Right lobe of liver (tissue), 6 donors: Measurements from ENCODE around the gene PRAMEF4. TPM values are rescaled to one million over a fixed set of nuclear protein-coding genes. Genes with fewer than 3 reads are reported as not detected.
"Not testable (repeated sequence)": the region's sequence is repeated elsewhere in the genome, so short reads cannot be mapped to it uniquely, and the experiment has no call there.

ENCODE experiments used
- ATAC-seq, 4 donors: fragments of 200-7000 bp; cut with Tn5 transposase; one replicate each; pipeline ENCODE4 v1.9.1; 2020; ENCODE audit warnings: mild to moderate bottlenecking in 4 of 4, moderate library complexity in 4 of 4
- DNase-seq, 3 donors: peaks; one replicate each; pipeline ENCODE4 v3.0.0-alpha.2; 2020
- H3K27ac ChIP-seq, 3 donors: fragments of 200-600 bp; one replicate each; pipeline ENCODE4 v1.8.0; 2022
- H3K27me3 ChIP-seq, 2 donors: fragments of 200-600 bp; one replicate each; pipeline ENCODE4 v1.8.0; 2022
- H3K36me3 ChIP-seq, 4 donors: fragments of 200-600 bp; sonication (generic) in 1 of 4; one replicate each; pipeline versions ENCODE4 v1.5.1 to v1.8.0; 2017 to 2022; ENCODE audit warnings: control low read depth in 1 of 4
- H3K4me1 ChIP-seq, 4 donors: fragments of 200-600 bp; sonication (generic) in 1 of 4; one replicate each; pipeline versions ENCODE4 v1.5.1 to v1.8.0; 2017 to 2022; ENCODE audit warnings: control low read depth in 1 of 4
- H3K4me3 ChIP-seq, 3 donors: fragments of 200-600 bp; one replicate each; pipeline ENCODE4 v1.8.0; 2022
- H3K9me3 ChIP-seq, 4 donors: fragments of 200-600 bp; sonication (generic) in 1 of 4; one replicate each; pipeline versions ENCODE4 v1.5.1 to v1.8.0; 2017 to 2022; ENCODE audit warnings: control low read depth in 1 of 4
- POLR2A ChIP-seq: fragments of 450-650 bp; IDR thresholded peaks from one replicate; pipeline ENCODE4 v1.6.1; 2017; ENCODE audit warnings: antibody characterized with exemption, mild to moderate bottlenecking
- WGBS: methylation state at CpG from one replicate; pipeline ENCODE4 v1.1.6; 2018; ENCODE audit warnings: low coverage, low lambda C conversion rate; ENCODE audit not compliant: insufficient coverage; ENCODE audit errors: missing lambda C conversion rate; 5-methylcytosine and 5-hydroxymethylcytosine counted together
- intact Hi-C, 2 donors: fragments of 100-400 bp; cut with DNase I; formaldehyde crosslinking; loops; one replicate each; pipeline versions ENCODE4 v1.11.2 to v1.14.1; 2022
- small RNA-seq, 2 experiments: library from RNA; depleted of rRNA; stranded (forward); fragments of <200 nt; gene quantifications; one replicate each; pipeline ENCODE3, GENCODE V24; 2016
- total RNA-seq, 6 experiments: library from RNA; depleted of rRNA in 2 of 6; stranded (reverse); fragments of >200 nt in 2 of 6; fragmentation: NEBNext Ultra II Directional in 3 of 6; extraction: Animal tissue kit (Norgen Biotek cat#: 25700) in 3 of 6; gene quantifications; one replicate each; pipeline versions ENCODE4 v1.1.0 to v1.2.4, GENCODE V29; 2016 to 2023
- TF ChIP-seq, protein P1 (sequence below), 4 donors: fragments of 200-600 bp in 3 of 4; fragments of 450-650 bp in 1 of 4; IDR thresholded peaks; one replicate each; pipeline versions ENCODE4 v1.5.1 to v1.8.0; 2016 to 2022; ENCODE audit warnings: antibody characterized with exemption in 4 of 4, mild to moderate bottlenecking in 2 of 4
- donor health status: DM: no; HTN: yes; CAD: no.
- donor health status: DM: no; HTN: no; CAD: no.
- donor health status: DM: no; HTN: no; CAD: no.
- donor health status: DM: no; HTN: yes; CAD: no.
- donor health status: DM: no; HTN: yes; CAD: no.

PRAMEF4 gene
- total RNA-seq, 6 experiments from 2014 or later = not detected

DNA sequence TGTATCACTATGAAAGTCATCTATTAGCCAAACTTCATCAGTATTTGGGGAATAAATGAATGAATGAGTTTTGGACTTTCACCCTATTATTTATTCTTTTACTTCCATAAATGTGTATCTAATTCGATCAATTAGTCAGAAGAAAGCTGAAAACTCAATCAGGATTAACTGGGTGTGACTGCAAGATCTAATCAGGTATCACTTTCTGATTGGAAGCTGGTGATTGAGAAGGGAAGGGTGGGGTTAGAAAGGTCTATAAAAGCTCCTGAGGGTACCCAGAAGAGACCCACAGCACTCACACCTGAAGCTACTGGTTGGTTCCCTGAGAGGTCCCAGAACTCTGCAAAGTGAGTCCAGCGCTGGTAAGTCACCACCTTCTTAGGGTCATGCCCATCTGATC lies 29.2 kb downstream of the PRAMEF4 start, which contains the start of gene PRAMEF2:
PRAMEF2 (plus strand) TSS at position 301 of the 400 bp plus-strand sequence. CDS start 1,924 bp downstream, outside the sequence.
- WGBS = 27% methylated on average over 1 of the region's 2 CpGs
- not testable (repeated sequence) for ATAC-seq, H3K9me3 ChIP-seq

DNA sequence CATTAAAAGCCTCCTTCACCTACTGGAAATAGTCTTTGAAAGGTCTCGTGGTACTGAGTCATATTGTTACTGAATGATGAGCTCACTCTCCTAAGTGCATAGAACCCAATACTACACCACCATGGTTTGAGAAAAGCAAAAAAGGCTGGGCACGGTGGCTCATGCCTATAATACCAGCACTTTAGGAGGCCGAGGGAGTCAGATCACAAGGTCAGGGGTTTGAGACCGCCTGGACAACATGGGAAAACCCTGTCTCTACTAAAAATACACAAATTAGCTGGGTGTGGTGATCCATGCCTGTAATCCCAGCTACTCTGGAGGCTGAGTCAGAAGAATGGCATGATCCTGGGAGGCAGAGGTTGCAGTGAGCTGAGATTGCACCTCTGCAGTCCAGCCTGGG lies 34.2 kb downstream of the PRAMEF4 start:
- H3K4me1 ChIP-seq = no peaks in the 10 kb centered on the region
- no peak for TF ChIP-seq POLR2A
- TF ChIP-seq, protein P1, sequence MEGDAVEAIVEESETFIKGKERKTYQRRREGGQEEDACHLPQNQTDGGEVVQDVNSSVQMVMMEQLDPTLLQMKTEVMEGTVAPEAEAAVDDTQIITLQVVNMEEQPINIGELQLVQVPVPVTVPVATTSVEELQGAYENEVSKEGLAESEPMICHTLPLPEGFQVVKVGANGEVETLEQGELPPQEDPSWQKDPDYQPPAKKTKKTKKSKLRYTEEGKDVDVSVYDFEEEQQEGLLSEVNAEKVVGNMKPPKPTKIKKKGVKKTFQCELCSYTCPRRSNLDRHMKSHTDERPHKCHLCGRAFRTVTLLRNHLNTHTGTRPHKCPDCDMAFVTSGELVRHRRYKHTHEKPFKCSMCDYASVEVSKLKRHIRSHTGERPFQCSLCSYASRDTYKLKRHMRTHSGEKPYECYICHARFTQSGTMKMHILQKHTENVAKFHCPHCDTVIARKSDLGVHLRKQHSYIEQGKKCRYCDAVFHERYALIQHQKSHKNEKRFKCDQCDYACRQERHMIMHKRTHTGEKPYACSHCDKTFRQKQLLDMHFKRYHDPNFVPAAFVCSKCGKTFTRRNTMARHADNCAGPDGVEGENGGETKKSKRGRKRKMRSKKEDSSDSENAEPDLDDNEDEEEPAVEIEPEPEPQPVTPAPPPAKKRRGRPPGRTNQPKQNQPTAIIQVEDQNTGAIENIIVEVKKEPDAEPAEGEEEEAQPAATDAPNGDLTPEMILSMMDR (IDR thresholded peaks at IDR 0.05) = no peak
- DNase-seq (no peak), ATAC-seq (no peak)
- 74% methylated on average over 4 of the region's 4 CpGs for WGBS
- no peaks in the 10 kb centered on the region for H3K36me3 ChIP-seq
- intact Hi-C loops = no loop called here
- no peak overlapping the region for H3K27ac ChIP-seq
- no peaks in the 10 kb centered on the region for H3K9me3 ChIP-seq
- H3K4me3 ChIP-seq = no peak overlapping the region
- H3K27me3 ChIP-seq = no peaks in the 10 kb centered on the region

More for the DNA sequence above, 29.2 kb downstream of the PRAMEF4 start, which contains the start of gene PRAMEF2:
- H3K27me3 ChIP-seq, H3K27ac ChIP-seq, H3K36me3 ChIP-seq, H3K4me3 ChIP-seq, H3K4me1 ChIP-seq, intact Hi-C loops, DNase-seq: not testable (repeated sequence)

DNA sequence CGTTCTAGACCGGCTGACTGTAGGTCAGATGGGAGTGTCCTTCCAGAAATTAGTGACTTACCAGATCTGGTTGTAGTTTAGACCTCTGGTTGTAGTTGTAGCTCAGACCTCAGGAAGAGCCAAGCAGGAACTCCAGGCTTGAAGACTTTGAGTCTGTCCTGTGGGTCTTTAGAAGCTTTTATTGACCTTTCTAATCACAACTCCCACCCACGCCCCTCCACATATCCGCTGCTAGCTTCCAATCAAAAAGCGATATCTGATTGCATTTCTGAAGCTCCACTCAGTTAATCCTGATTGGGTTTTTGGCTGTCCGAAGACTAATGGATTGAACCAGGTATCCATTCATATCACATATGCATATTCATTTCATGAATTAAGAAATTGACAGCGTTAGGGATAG lies 37.4 kb downstream of the PRAMEF4 start, which contains the start of gene HNRNPCL1:
HNRNPCL1 (minus strand) TSS at position 101 of the 400 bp plus-strand sequence. CDS start 431 bp downstream, outside the sequence.
- H3K4me1 ChIP-seq, H3K36me3 ChIP-seq, H3K27ac ChIP-seq, H3K27me3 ChIP-seq, DNase-seq, H3K9me3 ChIP-seq, H3K4me3 ChIP-seq, intact Hi-C loops, ATAC-seq: not testable (repeated sequence)
- WGBS = 62% methylated on average over 3 of the region's 7 CpGs

DNA sequence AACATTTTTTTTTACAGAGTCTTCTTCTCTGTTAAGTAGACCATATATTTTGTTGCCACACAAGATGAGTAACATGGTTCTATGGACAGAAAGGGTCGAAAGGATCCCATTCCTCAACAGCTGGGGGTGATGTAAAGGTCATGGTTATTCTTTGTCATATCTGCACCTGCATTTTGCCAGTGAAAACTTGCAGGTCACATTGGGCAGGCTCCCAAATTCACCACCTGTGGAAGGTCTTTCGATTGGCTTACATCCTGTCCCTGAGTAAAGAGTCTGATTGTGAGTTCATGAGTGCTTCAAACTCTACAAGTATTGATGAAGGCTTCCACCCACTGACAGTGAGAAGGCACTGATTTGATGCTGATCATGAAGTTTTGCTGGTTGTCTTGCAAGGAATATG lies 52.8 kb downstream of the PRAMEF4 start:
- ATAC-seq = not testable (repeated sequence)
- 38% methylated on average over 2 of the region's 2 CpGs for WGBS

DNA sequence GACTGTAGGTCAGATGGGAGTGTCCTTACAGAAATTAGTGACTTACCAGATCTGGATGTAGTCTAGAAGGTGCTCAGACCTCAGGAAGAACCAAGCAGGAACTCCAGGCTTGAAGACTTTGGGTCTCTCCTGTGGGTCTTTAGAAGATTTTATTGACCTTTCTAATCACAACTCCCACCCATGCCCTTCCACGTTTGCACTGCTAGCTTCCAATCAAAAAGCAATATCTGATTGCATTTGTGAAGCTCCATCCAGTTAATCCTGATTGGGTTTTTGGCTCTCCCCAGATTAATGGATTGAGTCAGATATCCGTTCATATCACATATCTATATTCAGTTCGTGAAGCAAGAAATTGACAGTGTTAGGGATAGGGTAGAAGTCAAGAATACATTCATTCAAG lies 54.7 kb downstream of the PRAMEF4 start, which contains the start of gene PRAMEF11:
PRAMEF11 (minus strand) TSS at position 101 of the 400 bp plus-strand sequence. CDS start 2,621 bp downstream, outside the sequence.
- H3K4me3 ChIP-seq, H3K4me1 ChIP-seq, H3K27ac ChIP-seq, H3K9me3 ChIP-seq, H3K27me3 ChIP-seq, ATAC-seq, DNase-seq, intact Hi-C loops, H3K36me3 ChIP-seq: not testable (repeated sequence)
- 35% methylated on average over 2 of the region's 3 CpGs for WGBS

More for the DNA sequence above, 52.8 kb downstream of the PRAMEF4 start:
- H3K27me3 ChIP-seq, H3K4me3 ChIP-seq, intact Hi-C loops, H3K36me3 ChIP-seq, H3K9me3 ChIP-seq, DNase-seq, H3K27ac ChIP-seq, H3K4me1 ChIP-seq: not testable (repeated sequence)

Small RNAs within 50 kb of the gene (small RNA-seq; reads per million reads assigned to genes)
- 0 reads per million in 2 experiments for gene RNU6-1072P

Other genes with a start within 250 kb of the PRAMEF4 start
- gene AADACL4, start 242.1 kb downstream of the PRAMEF4 start, total RNA-seq = not detected
- gene AADACL3, start 170.1 kb downstream of the PRAMEF4 start, total RNA-seq = not detected
- not detected for gene CFAP107, start 140.0 kb downstream of the PRAMEF4 start, total RNA-seq
- gene PRAMEF12, start 112.5 kb downstream of the PRAMEF4 start, total RNA-seq = not detected
- not detected for gene PRAMEF1, start 94.8 kb downstream of the PRAMEF4 start, total RNA-seq
- not detected for gene PRAMEF11, start 54.8 kb downstream of the PRAMEF4 start, total RNA-seq
- gene HNRNPCL1, start 37.5 kb downstream of the PRAMEF4 start, total RNA-seq = not detected
- not detected for gene PRAMEF2, start 29.1 kb downstream of the PRAMEF4 start, total RNA-seq
- gene PRAMEF10, start 12.1 kb upstream of the PRAMEF4 start, total RNA-seq = 10 to 100 TPM in 1 of 6 experiments, 1 to 10 TPM in 2, under 1 TPM in 1, not detected in 2; 0.26 to 10.9 (median 4.1) TPM
- under 1 TPM in 1 of 6 experiments, not detected in 5; 0.16 TPM for gene PRAMEF7, start 30.4 kb upstream of the PRAMEF4 start, total RNA-seq
- gene PRAMEF6, start 61.4 kb upstream of the PRAMEF4 start, total RNA-seq = not detected
- gene PRAMEF27, start 170.4 kb upstream of the PRAMEF4 start, total RNA-seq = not detected
- not detected for gene HNRNPCL3, start 174.6 kb upstream of the PRAMEF4 start, total RNA-seq
- not detected for gene PRAMEF25, start 184.6 kb upstream of the PRAMEF4 start, total RNA-seq
- not detected for gene HNRNPCL2, start 230.7 kb upstream of the PRAMEF4 start, total RNA-seq